Cardiac muscle cell (in vitro differentiated cells and primary cell): Measurements from ENCODE around the gene SLN. TPM values are rescaled to one million over a fixed set of nuclear protein-coding genes. Genes with fewer than 3 reads are reported as not detected.

Source experiments
- DNase-seq, 2 donors: peaks; one replicate each; pipeline versions ENCODE4 v3.0.0 to v3.0.0-alpha.2; 2010 to 2017; ENCODE audit warnings: low read depth in 1 of 2, low spot score in 1 of 2
- H3K27ac ChIP-seq: fragments of 200-600 bp; sonication (generic); 2 replicates; pipeline ENCODE4 v1.5.1; 2016
- H3K27me3 ChIP-seq: fragments of 200-600 bp; sonication (generic); 2 replicates; pipeline ENCODE4 v1.6.0; 2016; ENCODE audit warnings: control low read depth
- H3K36me3 ChIP-seq: fragments of 200-600 bp; sonication (generic); 2 replicates; pipeline ENCODE4 v1.5.1; 2016; ENCODE audit warnings: control low read depth
- H3K4me1 ChIP-seq: fragments of 200-600 bp; sonication (generic); 2 replicates; pipeline ENCODE4 v1.8.1; 2017; ENCODE audit warnings: low read depth, mild to moderate bottlenecking, mixed run types
- H3K4me3 ChIP-seq: fragments of 200-600 bp; sonication (generic); 2 replicates; pipeline ENCODE4 v1.5.1; 2016; ENCODE audit warnings: mild to moderate bottlenecking
- H3K9me3 ChIP-seq: fragments of 200-600 bp; sonication (generic); 2 replicates; pipeline ENCODE4 v1.5.1; 2017; ENCODE audit warnings: low read depth, mild to moderate bottlenecking, control low read depth
- CTCF ChIP-seq: IDR thresholded peaks from 2 replicates; pipeline ENCODE4 v1.5.1; 2012; ENCODE audit warnings: low read depth, mild to moderate bottlenecking, low read length
- polyA plus RNA-seq: library from polyadenylated mRNA; unstranded; fragments of >200 nt; fragmentation: Nextera tagmentation; extraction: Ambion mirVana; gene quantifications from 2 replicates; pipeline ENCODE4 v1.2.1, GENCODE V29; 2016
- total RNA-seq: library from RNA; depleted of rRNA; stranded (reverse); fragments of >200 nt; gene quantifications from 2 replicates; pipeline ENCODE4 v1.2.3, GENCODE V29; 2016

The SLN gene
- total and polyA plus RNA-seq, 2 experiments from 2014 or later = 3.1 TPM; not detected in 1

GRCh38 chr11:107691000-107691750 lies 20.7 kb downstream of the SLN start:
- H3K36me3 ChIP-seq = no peaks in the 10 kb centered on the region
- no peaks in the 10 kb centered on the region for H3K27me3 ChIP-seq
- TF ChIP-seq CTCF = no peak
- no peak overlapping the region for H3K4me3 ChIP-seq
- no peaks in the 10 kb centered on the region for H3K9me3 ChIP-seq
- no peaks in the 10 kb centered on the region for H3K4me1 ChIP-seq
- H3K27ac ChIP-seq = no peak overlapping the region
- peak in 1 of 2 donors; percentile 41 for DNase-seq

GRCh38 chr11:107689317-107690202 lies 22.3 kb downstream of the SLN start:
- H3K4me3 ChIP-seq = no peak overlapping the region
- no peaks in the 10 kb centered on the region for H3K4me1 ChIP-seq
- no peaks in the 10 kb centered on the region for H3K27me3 ChIP-seq
- DNase-seq = peak; percentile 81
- no peak overlapping the region for H3K27ac ChIP-seq
- TF ChIP-seq CTCF = peak; percentile 73
- H3K9me3 ChIP-seq = no peaks in the 10 kb centered on the region
- H3K36me3 ChIP-seq = no peaks in the 10 kb centered on the region

- Histone ChIP-seq H3K9me3 (no peaks in the 10 kb centered on the region), H3K4me1 (no peaks in the 10 kb centered on the region), H3K36me3 (no peaks in the 10 kb centered on the region), H3K4me3 (no peak overlapping the region), H3K27me3 (no peaks in the 10 kb centered on the region), H3K27ac (no peak overlapping the region)
- no peak for TF ChIP-seq CTCF
- DNase-seq = peak in 1 of 2 donors; percentile 49
Observed at GRCh38 chr11:107688322-107688918, 23.4 kb downstream of the SLN start.

GRCh38 chr11:107683807-107684206 lies 28.0 kb downstream of the SLN start:
- TF ChIP-seq CTCF = peak; percentile 34
- Histone ChIP-seq H3K27ac (no peak overlapping the region), H3K4me1 (no peaks in the 10 kb centered on the region), H3K36me3 (no peaks in the 10 kb centered on the region), H3K9me3 (no peaks in the 10 kb centered on the region), H3K4me3 (no peak overlapping the region), H3K27me3 (no peaks in the 10 kb centered on the region)
- DNase-seq = no peak

GRCh38 chr11:107683061-107683460 lies 28.8 kb downstream of the SLN start:
- TF ChIP-seq CTCF = no peak
- Histone ChIP-seq H3K36me3 (no peaks in the 10 kb centered on the region), H3K4me1 (no peaks in the 10 kb centered on the region), H3K27ac (no peak overlapping the region), H3K9me3 (no peaks in the 10 kb centered on the region), H3K4me3 (no peak overlapping the region), H3K27me3 (no peaks in the 10 kb centered on the region)
- no peak for DNase-seq
